ENCODE results near the gene OR3A2. TPM values are rescaled to one million over a fixed set of nuclear protein-coding genes. Genes with fewer than 3 reads are reported as not detected.

OR3A2 gene
- total RNA-seq, 1 experiment from 2014 or later, result not detected

GRCh38 chr17:3400055-3400454 is 13.9 kb upstream of the OR3A2 start:
- no peak overlapping the region for H2AFZ ChIP-seq (ENCODE audit: low read depth, low read length, poor library complexity, severe bottlenecking)
- H3K4me1 ChIP-seq (ENCODE audit: control insufficient read depth in 1 of 2, insufficient read depth in 2 of 2, low read length in 2 of 2), result no peaks in the 10 kb centered on the region
- no peaks in the 10 kb centered on the region for H3K9me2 ChIP-seq (ENCODE audit: insufficient read depth)
- no peaks in the 10 kb centered on the region for H3K79me2 ChIP-seq (ENCODE audit: insufficient read depth, low read length)
- no peak overlapping the region for H3K9ac ChIP-seq (ENCODE audit: low read length)
- no TSS peak for BruUV-seq (replicated peaks)
- DNase-seq (ENCODE audit: low read depth, low spot score), result no peak
- peaks cover 10% of the 10 kb centered on the region; the same call in 1 of the 2 replicates for H3K27me3 ChIP-seq (ENCODE audit: insufficient read depth, low read length)
- H3K9me3 ChIP-seq (ENCODE audit: control insufficient read depth in 1 of 2, insufficient read depth in 1 of 2, low read depth in 1 of 2, low read length in 2 of 2), result no peaks in the 10 kb centered on the region
- CTCF ChIA-PET, result no interaction called here
- TF ChIP-seq REST (IDR thresholded peaks at IDR 0.05; ENCODE audit: low read depth) (no peak), SRF (IDR thresholded peaks at IDR 0.05; ENCODE audit: low read depth) (no peak), RAD21 (IDR thresholded peaks at IDR 0.05; ENCODE audit: low read depth) (no peak), EZH2phosphoT487 (IDR thresholded peaks at IDR 0.05; ENCODE audit: borderline replicate concordance) (no peak)
- H3K4me3 ChIP-seq (replicated peaks in 1 of 2; ENCODE audit: low read depth in 1 of 2, low read length in 2 of 2), result no peak overlapping the region
- POLR2A ChIA-PET, result no interaction called here
- H3K4me2 ChIP-seq (ENCODE audit: low read length), result no peak overlapping the region
- intact Hi-C loops (cut with micrococcal nuclease), result no loop called here
- ATAC-seq, result no peak
- RAD21 ChIA-PET (ENCODE audit: low non-redundant PET in 1 of 2, low total read pairs in 2 of 2, uncharacterized antibody in 2 of 2, unreplicated experiment in 2 of 2), result no interaction called here
- no peaks in the 10 kb centered on the region for H4K20me1 ChIP-seq (ENCODE audit: insufficient read depth)
- no peaks in the 10 kb centered on the region for H3K36me3 ChIP-seq (ENCODE audit: control insufficient read depth in 1 of 2, insufficient read depth in 2 of 2, low read length in 2 of 2)
- H3K27ac ChIP-seq (ENCODE audit: low read depth, low read length), result no peak overlapping the region

GRCh38 chr17:3398310-3398709 is 12.2 kb upstream of the OR3A2 start, which contains the start of gene OR1E1:
OR1E1 (minus strand) TSS chr17:3398410; CDS start chr17:3398410, 0 bp downstream.
- Histone ChIP-seq H3K27me3 (ENCODE audit: insufficient read depth, low read length) (peaks cover 10% of the 10 kb centered on the region; the same call in 1 of the 2 replicates), H3K9ac (ENCODE audit: low read length) (no peak within 1 kb of the TSS), H3K27ac (ENCODE audit: low read depth, low read length) (no peak within 1 kb of the TSS), H2AFZ (ENCODE audit: low read depth, low read length, poor library complexity, severe bottlenecking) (no peak within 1 kb of the TSS), H3K4me1 (ENCODE audit: control insufficient read depth in 1 of 2, insufficient read depth in 2 of 2, low read length in 2 of 2) (no peaks in the 10 kb centered on the region), H3K36me3 (ENCODE audit: control insufficient read depth in 1 of 2, insufficient read depth in 2 of 2, low read length in 2 of 2) (no peaks in the 10 kb centered on the region), H3K9me3 (ENCODE audit: control insufficient read depth in 1 of 2, insufficient read depth in 1 of 2, low read depth in 1 of 2, low read length in 2 of 2) (no peaks in the 10 kb centered on the region), H3K4me3 (replicated peaks in 1 of 2; ENCODE audit: low read depth in 1 of 2, low read length in 2 of 2) (no peak within 1 kb of the TSS), H3K79me2 (ENCODE audit: insufficient read depth, low read length) (no peaks in the 10 kb centered on the region), H3K4me2 (ENCODE audit: low read length) (no peak within 1 kb of the TSS), H3K9me2 (ENCODE audit: insufficient read depth) (no peaks in the 10 kb centered on the region), H4K20me1 (ENCODE audit: insufficient read depth) (no peaks in the 10 kb centered on the region)
- ChIA-PET CTCF (no interaction called here), POLR2A (no interaction called here), RAD21 (ENCODE audit: low non-redundant PET in 1 of 2, low total read pairs in 2 of 2, uncharacterized antibody in 2 of 2, unreplicated experiment in 2 of 2) (no interaction called here)
- no peak for ATAC-seq
- TF ChIP-seq FOSL1 (IDR thresholded peaks at IDR 0.05; ENCODE audit: low read depth) (no peak), RAD21 (IDR thresholded peaks at IDR 0.05; ENCODE audit: low read depth) (no peak), ZFX (IDR thresholded peaks at IDR 0.05) (no peak), ZBTB33 (IDR thresholded peaks at IDR 0.05; ENCODE audit: extremely low read depth, insufficient replicate concordance, low read length) (no peak), EZH2phosphoT487 (IDR thresholded peaks at IDR 0.05; ENCODE audit: borderline replicate concordance) (no peak), POLR2AphosphoS5 (IDR thresholded peaks at IDR 0.05; ENCODE audit: low read depth, low read length) (no peak), JUND (IDR thresholded peaks at IDR 0.05) (no peak), EZH2 (IDR thresholded peaks at IDR 0.05) (no peak), SIN3A (IDR thresholded peaks at IDR 0.05; ENCODE audit: low read depth) (no peak), TCF7L2 (IDR thresholded peaks at IDR 0.05; ENCODE audit: borderline replicate concordance, extremely low read depth, insufficient read depth, insufficient read length) (no peak)
- intact Hi-C loops (cut with micrococcal nuclease), result no loop called here
- DNase-seq (ENCODE audit: low read depth, low spot score), result no peak
- BruUV-seq (replicated peaks), result no TSS peak

Measured in HCT116 (cell line).